A549 (cell line): ENCODE data around the gene SYNGR2. TPM values are rescaled to one million over a fixed set of nuclear protein-coding genes. Genes with fewer than 3 reads are reported as not detected.

Experiments used
- ATAC-seq, 2 experiments: fragments of 200-7000 bp in 1 of 2; fragments of >200 bp in 1 of 2; cut with Nextera tagmentation in 1 of 2; cut with Tn5 transposase in 1 of 2; 3 replicates each; pipeline versions ENCODE4 v1.8.0 to v1.9.1; 2018 to 2020; ENCODE audit warnings: mild to moderate bottlenecking in 1 of 2, moderate library complexity in 1 of 2
- CTCF ChIA-PET: fragments of 300-600 bp; sonication (Branson Sonifier 250); formaldehyde crosslinking; extraction: SDS; loops from one replicate; lab custom pipeline; 2021; ENCODE audit warnings: antibody characterized with exemption, inconsistent platforms; lab: Yijun Ruan, JAX
- POLR2A ChIA-PET: fragments of 350-600 bp; formaldehyde crosslinking; extraction: SDS; loops from one replicate; lab custom pipeline; 2021; ENCODE audit warnings: antibody characterized with exemption, inconsistent platforms; lab: Yijun Ruan, JAX
- DNase-seq, 2 experiments: peaks; one replicate each; pipeline versions ENCODE4 v3.0.0 to v3.0.0-alpha.2; 2011 to 2016; ENCODE audit warnings: low read depth in 1 of 2, low spot score in 1 of 2
- FAIRE-seq: peaks from 2 replicates; lab custom pipeline; 2011; peaks lifted over from hg19 to GRCh38; lab: Jason Lieb, UNC
- H3K27ac ChIP-seq, 2 experiments: fragments of >200 bp; sonication (Bioruptor Twin); formaldehyde crosslinking; 3 replicates each; pipeline ENCODE4 v1.5.1; 2016 to 2017
- H3K4me1 ChIP-seq: fragments of >200 bp; sonication (Bioruptor Twin); formaldehyde crosslinking; 3 replicates; pipeline ENCODE4 v1.6.1; 2016
- H3K4me2 ChIP-seq: fragments of >200 bp; sonication (Bioruptor Twin); formaldehyde crosslinking; 3 replicates; pipeline ENCODE4 v1.6.1; 2016
- H3K4me3 ChIP-seq: fragments of >200 bp; sonication (Bioruptor Twin); formaldehyde crosslinking; 3 replicates; pipeline ENCODE4 v1.5.1; 2016
- H3K9me3 ChIP-seq: fragments of >200 bp; sonication (Bioruptor Twin); formaldehyde crosslinking; 3 replicates; pipeline ENCODE4 v1.6.1; 2016
- CBX8 ChIP-seq: fragments of 200-600 bp; sonication (generic); IDR thresholded peaks from 2 replicates; pipeline ENCODE4 v1.6.1; 2016
- CEBPB ChIP-seq, 2 experiments: fragments of >200 bp in 1 of 2; sonication (Bioruptor Twin) in 1 of 2; formaldehyde crosslinking in 1 of 2; IDR thresholded peaks; 2 replicates each; pipeline ENCODE4 v1.6.1; 2012 to 2016
- CHD2 ChIP-seq: fragments of 150-350 bp; IDR thresholded peaks from 2 replicates; pipeline ENCODE4 v1.6.1; 2014; ENCODE audit warnings: low read length; ENCODE audit not compliant: partially characterized antibody
- CHD4 ChIP-seq: fragments of 200-600 bp; sonication (generic); IDR thresholded peaks from 2 replicates; pipeline ENCODE4 v1.6.1; 2016; ENCODE audit warnings: antibody characterized with exemption, mild to moderate bottlenecking, borderline replicate concordance
- E2F6 ChIP-seq: IDR thresholded peaks from 2 replicates; pipeline ENCODE4 v1.6.1; 2012; ENCODE audit warnings: low read depth, borderline replicate concordance
- EHMT2 ChIP-seq: fragments of 200-600 bp; sonication (generic); IDR thresholded peaks from 2 replicates; pipeline ENCODE4 v1.6.1; 2016; ENCODE audit warnings: antibody characterized with exemption, low read depth, mild to moderate bottlenecking, moderate library complexity
- ELK1 ChIP-seq: fragments of 150-350 bp; IDR thresholded peaks from 2 replicates; pipeline ENCODE4 v1.6.1; 2014; ENCODE audit warnings: low read depth, mild to moderate bottlenecking, low read length
- FOSB ChIP-seq: fragments of 250-450 bp; sonication (Bioruptor Pico); IDR thresholded peaks from 2 replicates; pipeline ENCODE4 v1.5.0; 2020; ENCODE audit warnings: mild to moderate bottlenecking, moderate library complexity
- GATA3 ChIP-seq: IDR thresholded peaks from 2 replicates; pipeline ENCODE4 v1.6.1; 2012; ENCODE audit warnings: borderline replicate concordance
- HDAC2 ChIP-seq: fragments of 200-600 bp; sonication (generic); IDR thresholded peaks from 2 replicates; pipeline ENCODE4 v1.6.1; 2016
- HEYL ChIP-seq: fragments of 250-450 bp; sonication (Bioruptor Pico); IDR thresholded peaks from 2 replicates; pipeline ENCODE4 v1.8.0; 2021; ENCODE audit warnings: mild to moderate bottlenecking, moderate library complexity
- JUN ChIP-seq, 2 experiments: fragments of >200 bp; sonication (Bioruptor Twin); formaldehyde crosslinking; IDR thresholded peaks; 2 replicates in 1 of 2; 3 replicates in 1 of 2; pipeline ENCODE4 v1.6.1; 2016 to 2017
- KDM1A ChIP-seq: fragments of 200-600 bp; sonication (generic); IDR thresholded peaks from 2 replicates; pipeline ENCODE4 v1.6.1; 2016; ENCODE audit warnings: low read depth, mild to moderate bottlenecking
- MYC ChIP-seq: IDR thresholded peaks from 2 replicates; pipeline ENCODE4 v1.6.1; 2012; ENCODE audit warnings: mild to moderate bottlenecking, inconsistent platforms, low read length, improper control_type of control experiment, borderline replicate concordance
- RFX5 ChIP-seq: fragments of 450-650 bp; IDR thresholded peaks from 2 replicates; pipeline ENCODE4 v1.7.1; 2014; ENCODE audit warnings: antibody characterized with exemption, mild to moderate bottlenecking, moderate library complexity
- RNF2 ChIP-seq: fragments of 200-600 bp; sonication (generic); IDR thresholded peaks from 2 replicates; pipeline ENCODE4 v1.6.1; 2016; ENCODE audit warnings: low read depth, mild to moderate bottlenecking, antibody characterized with exemption, moderate library complexity, borderline replicate concordance
- TFCP2L1 ChIP-seq: fragments of 250-450 bp; sonication (Bioruptor Pico); IDR thresholded peaks from 2 replicates; pipeline ENCODE4 v1.5.0; 2021; ENCODE audit warnings: mild to moderate bottlenecking
- ZC3H11A ChIP-seq: fragments of 450-650 bp; IDR thresholded peaks from 2 replicates; pipeline ENCODE4 v1.6.1; 2014; ENCODE audit warnings: antibody characterized with exemption, mild to moderate bottlenecking
- ZFP36 ChIP-seq: fragments of 450-650 bp; IDR thresholded peaks from 2 replicates; pipeline ENCODE4 v1.6.1; 2014; ENCODE audit warnings: borderline replicate concordance; ENCODE audit not compliant: partially characterized antibody
- ZNF302 ChIP-seq: fragments of 250-450 bp; sonication (Bioruptor Pico); IDR thresholded peaks from 2 replicates; pipeline ENCODE4 v1.9.0; 2021; ENCODE audit warnings: inconsistent platforms, mild to moderate bottlenecking, moderate library complexity
- WGBS: methylation state at CpG from one replicate; pipeline ENCODE4 v1.1.6; 2017; ENCODE audit errors: missing lambda C conversion rate; 5-methylcytosine and 5-hydroxymethylcytosine counted together
- polyA plus RNA-seq, 4 experiments: library from polyadenylated mRNA; depleted of rRNA in 3 of 4; stranded (reverse); fragments of >200 nt; fragmentation: RNase III in 1 of 4; extraction: RNeasy Plus Mini Kit Qiagen cat#74134 plus additional on column Dnase treatment in 1 of 4; gene quantifications; 2 replicates in 3 of 4; 3 replicates in 1 of 4; pipeline ENCODE4 v1.2.3, GENCODE V29; 2011 to 2017
- TF ChIP-seq, protein P1 (sequence below): fragments of >200 bp; sonication (Bioruptor Twin); formaldehyde crosslinking; IDR thresholded peaks from 3 replicates; pipeline ENCODE4 v1.6.1; 2016
- TF ChIP-seq, protein P2 (sequence below): fragments of >200 bp; sonication (Bioruptor Twin); formaldehyde crosslinking; IDR thresholded peaks from 3 replicates; pipeline ENCODE4 v1.5.1; 2016

The SYNGR2 gene
- polyA plus RNA-seq, 2 of the 4 experiments (the other 2 are of a cell fraction) = 102 to 113 TPM

- no peak for TF ChIP-seq ZC3H11A
- TF ChIP-seq, protein P1, sequence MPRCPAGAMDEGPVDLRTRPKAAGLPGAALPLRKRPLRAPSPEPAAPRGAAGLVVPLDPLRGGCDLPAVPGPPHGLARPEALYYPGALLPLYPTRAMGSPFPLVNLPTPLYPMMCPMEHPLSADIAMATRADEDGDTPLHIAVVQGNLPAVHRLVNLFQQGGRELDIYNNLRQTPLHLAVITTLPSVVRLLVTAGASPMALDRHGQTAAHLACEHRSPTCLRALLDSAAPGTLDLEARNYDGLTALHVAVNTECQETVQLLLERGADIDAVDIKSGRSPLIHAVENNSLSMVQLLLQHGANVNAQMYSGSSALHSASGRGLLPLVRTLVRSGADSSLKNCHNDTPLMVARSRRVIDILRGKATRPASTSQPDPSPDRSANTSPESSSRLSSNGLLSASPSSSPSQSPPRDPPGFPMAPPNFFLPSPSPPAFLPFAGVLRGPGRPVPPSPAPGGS = no peak
- TF ChIP-seq TFCP2L1 (CRISPR knock-in tag) = no peak
- TF ChIP-seq, protein P2, sequence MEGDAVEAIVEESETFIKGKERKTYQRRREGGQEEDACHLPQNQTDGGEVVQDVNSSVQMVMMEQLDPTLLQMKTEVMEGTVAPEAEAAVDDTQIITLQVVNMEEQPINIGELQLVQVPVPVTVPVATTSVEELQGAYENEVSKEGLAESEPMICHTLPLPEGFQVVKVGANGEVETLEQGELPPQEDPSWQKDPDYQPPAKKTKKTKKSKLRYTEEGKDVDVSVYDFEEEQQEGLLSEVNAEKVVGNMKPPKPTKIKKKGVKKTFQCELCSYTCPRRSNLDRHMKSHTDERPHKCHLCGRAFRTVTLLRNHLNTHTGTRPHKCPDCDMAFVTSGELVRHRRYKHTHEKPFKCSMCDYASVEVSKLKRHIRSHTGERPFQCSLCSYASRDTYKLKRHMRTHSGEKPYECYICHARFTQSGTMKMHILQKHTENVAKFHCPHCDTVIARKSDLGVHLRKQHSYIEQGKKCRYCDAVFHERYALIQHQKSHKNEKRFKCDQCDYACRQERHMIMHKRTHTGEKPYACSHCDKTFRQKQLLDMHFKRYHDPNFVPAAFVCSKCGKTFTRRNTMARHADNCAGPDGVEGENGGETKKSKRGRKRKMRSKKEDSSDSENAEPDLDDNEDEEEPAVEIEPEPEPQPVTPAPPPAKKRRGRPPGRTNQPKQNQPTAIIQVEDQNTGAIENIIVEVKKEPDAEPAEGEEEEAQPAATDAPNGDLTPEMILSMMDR = no peak
- TF ChIP-seq HDAC2 = no peak
- TF ChIP-seq RFX5 = no peak
- TF ChIP-seq JUN (IDR thresholded peaks at IDR 0.05) = no peak
- TF ChIP-seq CHD2 = no peak
- no peak for TF ChIP-seq CEBPB (IDR thresholded peaks at IDR 0.05)
- TF ChIP-seq GATA3 = no peak
- TF ChIP-seq CBX8 = no peak
- no peak for TF ChIP-seq ZFP36
- TF ChIP-seq ZNF302 (CRISPR knock-in tag) = no peak
- TF ChIP-seq MYC = no peak
- no peak for TF ChIP-seq EHMT2
- no peak for TF ChIP-seq HEYL (CRISPR knock-in tag)
- H3K4me2 ChIP-seq = no peak overlapping the region
- no peak overlapping the region for H3K4me3 ChIP-seq
- POLR2A ChIA-PET = no interaction called here
- DNase-seq (no peak), ATAC-seq (no peak), FAIRE-seq (no peak)
- H3K27ac ChIP-seq = no peak overlapping the region
- H3K4me1 ChIP-seq = no peaks in the 10 kb centered on the region
- CTCF ChIA-PET = interaction anchor here (0.6 to 13.7 kb wide), 8 partner anchors 8 to 130 kb away, joined by 4 to 164 read pairs (median 6); no protein-coding TSS in a partner anchor
- no peaks in the 10 kb centered on the region for H3K9me3 ChIP-seq
- 84% methylated on average over 33 of the region's 35 CpGs for WGBS
These were observed 47.2 kb upstream of the SYNGR2 start for GRCh38 chr17:78120971-78121800.

- POLR2A ChIA-PET = no interaction called here
- H3K27ac ChIP-seq = no peak overlapping the region
- no peaks in the 10 kb centered on the region for H3K9me3 ChIP-seq
- H3K4me1 ChIP-seq = no peaks in the 10 kb centered on the region
- H3K4me2 ChIP-seq = no peak overlapping the region
- TF ChIP-seq E2F6 = no peak
- TF ChIP-seq RFX5 = no peak
- no peak for TF ChIP-seq ELK1
- TF ChIP-seq FOSB = no peak
- TF ChIP-seq MYC = no peak
- no peak for TF ChIP-seq CHD4
- TF ChIP-seq RNF2 = no peak
- TF ChIP-seq EHMT2 = no peak
- no peak for TF ChIP-seq KDM1A
- no peak overlapping the region for H3K4me3 ChIP-seq
- ATAC-seq (no peak), DNase-seq (no peak), FAIRE-seq (no peak)
- CTCF ChIA-PET = interaction anchor here (1.5 to 13.7 kb wide), 5 partner anchors 9 to 130 kb away, joined by 5 to 164 read pairs (median 6); no protein-coding TSS in a partner anchor
- 84% methylated on average over 9 of the region's 11 CpGs for WGBS
These were observed 46.6 kb upstream of the SYNGR2 start for GRCh38 chr17:78121801-78122215.
